Activated T-cell treated with anti-CD3 and anti-CD28 coated beads for 48 hours (primary cell): Measurements from ENCODE around the gene IL22RA1.

Experiments used
- DNase-seq: peaks from one replicate; pipeline ENCODE4 v3.0.0-alpha.2; 2020; ENCODE audit warnings: low read depth

IL22RA1 gene

GRCh38 chr1:24114753-24115152 is 28.2 kb downstream of the IL22RA1 start:
- no peak for DNase-seq

- DNase-seq: no peak
Observed at GRCh38 chr1:24113641-24114033, 29.3 kb downstream of the IL22RA1 start.

- DNase-seq: peak; percentile 48
Observed at GRCh38 chr1:24111996-24112779, 30.8 kb downstream of the IL22RA1 start, which contains the start of gene MYOM3. Gene MYOM3, minus strand, starts transcription at chr1:24112135. Its CDS starts 3,499 bp downstream, at chr1:24108636.

- DNase-seq: no peak
Observed at GRCh38 chr1:24111262-24111995, 31.5 kb downstream of the IL22RA1 start.

GRCh38 chr1:24110642-24111261 is 32.2 kb downstream of the IL22RA1 start:
- DNase-seq: no peak

GRCh38 chr1:24109686-24110475 is 33.1 kb downstream of the IL22RA1 start:
- no peak for DNase-seq

GRCh38 chr1:24109166-24109483 is 33.8 kb downstream of the IL22RA1 start:
- DNase-seq: no peak

GRCh38 chr1:24108334-24109165 is 34.4 kb downstream of the IL22RA1 start:
- DNase-seq: no peak

GRCh38 chr1:24107462-24108138 is 35.3 kb downstream of the IL22RA1 start:
- DNase-seq: no peak

- no peak for DNase-seq
Observed at GRCh38 chr1:24105368-24106160, 37.4 kb downstream of the IL22RA1 start.

- no peak for DNase-seq
Observed at GRCh38 chr1:24104854-24105253, 38.1 kb downstream of the IL22RA1 start.

GRCh38 chr1:24103879-24104278 is 39.1 kb downstream of the IL22RA1 start:
- no peak for DNase-seq

- no peak for DNase-seq
Observed at GRCh38 chr1:24103408-24103807, 39.5 kb downstream of the IL22RA1 start.

GRCh38 chr1:24102961-24103360 is 40.0 kb downstream of the IL22RA1 start:
- no peak for DNase-seq

GRCh38 chr1:24101796-24102586 is 40.9 kb downstream of the IL22RA1 start:
- no peak for DNase-seq

- DNase-seq: no peak
Observed at GRCh38 chr1:24100945-24101737, 41.8 kb downstream of the IL22RA1 start.

- no peak for DNase-seq
Observed at GRCh38 chr1:24098943-24099638, 43.8 kb downstream of the IL22RA1 start.

- DNase-seq: no peak
Observed at GRCh38 chr1:24098102-24098501, 44.8 kb downstream of the IL22RA1 start.
